ENCODE data around the gene ASTN2. TPM values are rescaled to one million over a fixed set of nuclear protein-coding genes. Genes with fewer than 3 reads are reported as not detected.

Gene ASTN2
- total RNA-seq, 2 experiments from 2014 or later = 1.7 to 4.2 TPM

DNA sequence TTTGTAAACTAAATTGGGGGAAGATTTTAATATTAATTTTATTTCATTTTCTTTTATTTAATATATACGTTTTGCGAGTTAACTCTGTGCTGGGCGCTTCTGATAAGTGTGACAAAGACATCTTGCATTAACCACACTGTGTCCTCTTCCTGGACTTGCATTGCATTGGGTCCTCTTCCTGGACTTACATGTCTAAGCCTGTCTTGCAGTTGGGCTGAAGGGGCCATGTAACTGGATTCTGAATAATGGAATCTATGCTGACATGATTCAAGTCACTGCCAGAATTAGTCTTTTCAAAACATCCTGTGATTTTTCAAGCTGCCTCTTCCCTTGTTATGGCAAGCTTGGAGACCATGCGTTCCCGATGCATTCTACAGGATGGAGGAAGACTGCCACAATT is 605.2 kb downstream of the ASTN2 start:
- Histone ChIP-seq H3K4me3 (ENCODE audit: low read depth, low read length, poor library complexity, severe bottlenecking) (no peak overlapping the region), H3K4me2 (ENCODE audit: low read length) (no peak overlapping the region), H3K79me2 (ENCODE audit: insufficient read depth, low read depth, low read length) (no peaks in the 10 kb centered on the region), H3K9me2 (ENCODE audit: insufficient read depth, low read length) (no peaks in the 10 kb centered on the region), H3K36me3 (ENCODE audit: insufficient read depth, low read length) (no peaks in the 10 kb centered on the region), H4K20me1 (ENCODE audit: insufficient read depth, low read length) (no peaks in the 10 kb centered on the region), H3K27ac (ENCODE audit: low read depth, low read length, poor library complexity, severe bottlenecking) (no peak overlapping the region), H2AFZ (ENCODE audit: low read length) (no peak overlapping the region), H3K4me1 (ENCODE audit: insufficient read depth, low read length, poor library complexity, severe bottlenecking) (no peaks in the 10 kb centered on the region), H3K9me3 (ENCODE audit: low read length) (no peaks in the 10 kb centered on the region)
- ChIA-PET POLR2A (no interaction called here), CTCF (ENCODE audit: unreplicated experiment) (no interaction called here)
- DNase-seq (ENCODE audit: low spot score) = no peak
- TF ChIP-seq EZH2phosphoT487 (IDR thresholded peaks at IDR 0.05; ENCODE audit: borderline replicate concordance, low read depth, low read length) = no peak
- TF ChIP-seq, protein P1, sequence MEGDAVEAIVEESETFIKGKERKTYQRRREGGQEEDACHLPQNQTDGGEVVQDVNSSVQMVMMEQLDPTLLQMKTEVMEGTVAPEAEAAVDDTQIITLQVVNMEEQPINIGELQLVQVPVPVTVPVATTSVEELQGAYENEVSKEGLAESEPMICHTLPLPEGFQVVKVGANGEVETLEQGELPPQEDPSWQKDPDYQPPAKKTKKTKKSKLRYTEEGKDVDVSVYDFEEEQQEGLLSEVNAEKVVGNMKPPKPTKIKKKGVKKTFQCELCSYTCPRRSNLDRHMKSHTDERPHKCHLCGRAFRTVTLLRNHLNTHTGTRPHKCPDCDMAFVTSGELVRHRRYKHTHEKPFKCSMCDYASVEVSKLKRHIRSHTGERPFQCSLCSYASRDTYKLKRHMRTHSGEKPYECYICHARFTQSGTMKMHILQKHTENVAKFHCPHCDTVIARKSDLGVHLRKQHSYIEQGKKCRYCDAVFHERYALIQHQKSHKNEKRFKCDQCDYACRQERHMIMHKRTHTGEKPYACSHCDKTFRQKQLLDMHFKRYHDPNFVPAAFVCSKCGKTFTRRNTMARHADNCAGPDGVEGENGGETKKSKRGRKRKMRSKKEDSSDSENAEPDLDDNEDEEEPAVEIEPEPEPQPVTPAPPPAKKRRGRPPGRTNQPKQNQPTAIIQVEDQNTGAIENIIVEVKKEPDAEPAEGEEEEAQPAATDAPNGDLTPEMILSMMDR (conservative IDR thresholded peaks at IDR 0.05; ENCODE audit: low read length) = no peak
- no TSS peak for BruUV-seq (replicated peaks)
- intact Hi-C loops (cut with micrococcal nuclease; ENCODE audit: unreplicated experiment) = no loop called here

DNA sequence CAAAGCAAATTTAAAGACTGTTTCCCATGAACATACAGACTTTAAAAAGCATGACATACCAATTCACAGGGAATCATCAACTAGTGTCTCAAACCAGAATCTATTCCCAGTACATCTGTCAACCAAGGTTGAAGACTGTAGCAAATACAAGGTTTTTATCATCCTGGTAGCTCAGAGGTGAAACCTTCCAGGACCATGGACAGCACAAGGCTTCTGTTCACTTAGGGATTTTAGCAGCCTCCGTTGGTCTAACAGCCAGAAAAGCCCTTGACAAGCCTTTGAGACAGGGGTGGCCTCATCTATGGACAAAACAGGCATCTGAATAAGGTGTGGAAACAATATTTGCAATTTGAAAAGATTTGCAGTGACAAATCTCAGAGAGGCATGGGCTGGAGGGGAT is 608.8 kb downstream of the ASTN2 start:
- CTCF ChIA-PET (ENCODE audit: unreplicated experiment) = no interaction called here

DNA sequence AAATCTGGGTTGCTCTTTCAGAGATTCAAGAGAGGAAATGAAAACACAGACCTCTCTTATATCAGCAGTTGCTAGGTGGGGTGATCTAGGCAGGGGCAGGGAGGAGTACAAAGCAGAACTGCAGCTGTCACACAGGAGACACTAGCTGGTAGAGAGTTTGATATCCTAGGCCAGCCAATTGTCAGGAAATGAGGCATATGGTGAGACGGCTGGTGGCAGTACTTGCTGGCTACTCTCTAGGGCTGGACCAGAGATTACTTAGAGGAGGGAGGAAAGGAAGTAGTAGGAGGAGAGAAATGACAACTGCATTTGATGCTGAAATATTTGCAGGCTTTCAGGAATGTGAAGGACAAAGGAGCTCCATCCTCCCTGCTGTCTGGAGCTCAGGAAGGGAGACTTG is 614.0 kb downstream of the ASTN2 start:
- no peak for TF ChIP-seq EZH2phosphoT487 (IDR thresholded peaks at IDR 0.05; ENCODE audit: borderline replicate concordance, low read depth, low read length)
- TF ChIP-seq, protein P1 (conservative IDR thresholded peaks at IDR 0.05; ENCODE audit: low read length) = no peak
- Histone ChIP-seq H4K20me1 (ENCODE audit: insufficient read depth, low read length) (no peaks in the 10 kb centered on the region), H3K4me2 (ENCODE audit: low read length) (no peak overlapping the region), H3K79me2 (ENCODE audit: insufficient read depth, low read depth, low read length) (no peaks in the 10 kb centered on the region), H3K9me3 (ENCODE audit: low read length) (no peaks in the 10 kb centered on the region), H3K36me3 (ENCODE audit: insufficient read depth, low read length) (no peaks in the 10 kb centered on the region), H3K4me1 (ENCODE audit: insufficient read depth, low read length, poor library complexity, severe bottlenecking) (no peaks in the 10 kb centered on the region), H3K9me2 (ENCODE audit: insufficient read depth, low read length) (no peaks in the 10 kb centered on the region), H3K27ac (ENCODE audit: low read depth, low read length, poor library complexity, severe bottlenecking) (no peak overlapping the region), H2AFZ (ENCODE audit: low read length) (no peak overlapping the region), H3K4me3 (ENCODE audit: low read depth, low read length, poor library complexity, severe bottlenecking) (no peak overlapping the region)
- peak; percentile 5 for DNase-seq (ENCODE audit: low spot score)
- BruUV-seq (replicated peaks) = no TSS peak
- intact Hi-C loops (cut with micrococcal nuclease; ENCODE audit: unreplicated experiment) = no loop called here
- POLR2A ChIA-PET = interaction anchor here (0.7 kb wide), 1 partner anchor 955 kb away, joined by 6 read pairs; no protein-coding TSS in a partner anchor
- CTCF ChIA-PET (ENCODE audit: unreplicated experiment) = no interaction called here

More for the DNA sequence above, 608.8 kb downstream of the ASTN2 start:
- H3K79me2 ChIP-seq (ENCODE audit: insufficient read depth, low read depth, low read length) = no peaks in the 10 kb centered on the region
- DNase-seq (ENCODE audit: low spot score) = peak; percentile 7
- H3K36me3 ChIP-seq (ENCODE audit: insufficient read depth, low read length) = no peaks in the 10 kb centered on the region
- no TSS peak for BruUV-seq (replicated peaks)
- H3K4me3 ChIP-seq (ENCODE audit: low read depth, low read length, poor library complexity, severe bottlenecking) = no peak overlapping the region
- no peak overlapping the region for H3K27ac ChIP-seq (ENCODE audit: low read depth, low read length, poor library complexity, severe bottlenecking)
- H2AFZ ChIP-seq (ENCODE audit: low read length) = no peak overlapping the region
- no peaks in the 10 kb centered on the region for H3K9me2 ChIP-seq (ENCODE audit: insufficient read depth, low read length)
- intact Hi-C loops (cut with micrococcal nuclease; ENCODE audit: unreplicated experiment) = no loop called here
- no peak overlapping the region for H3K4me2 ChIP-seq (ENCODE audit: low read length)
- no peaks in the 10 kb centered on the region for H4K20me1 ChIP-seq (ENCODE audit: insufficient read depth, low read length)
- POLR2A ChIA-PET = no interaction called here
- TF ChIP-seq EZH2phosphoT487 (IDR thresholded peaks at IDR 0.05; ENCODE audit: borderline replicate concordance, low read depth, low read length) = no peak
- TF ChIP-seq, protein P1 (conservative IDR thresholded peaks at IDR 0.05; ENCODE audit: low read length) = no peak
- H3K4me1 ChIP-seq (ENCODE audit: insufficient read depth, low read length, poor library complexity, severe bottlenecking) = no peaks in the 10 kb centered on the region
- H3K9me3 ChIP-seq (ENCODE audit: low read length) = no peaks in the 10 kb centered on the region
